ENCODE data around the gene MAPKAP1.

- TF ChIP-seq POLR2AphosphoS5 (IDR thresholded peaks at IDR 0.05; ENCODE audit: low read depth, low read length) (no peak), TAF1 (IDR thresholded peaks at IDR 0.05; ENCODE audit: borderline replicate concordance, insufficient read depth, low read length) (no peak)
Observed at GRCh38 chr9:125497906-125498305, 209.1 kb downstream of the MAPKAP1 start.
